Measurements from ENCODE around the gene WWOX. TPM values are rescaled to one million over a fixed set of nuclear protein-coding genes. Genes with fewer than 3 reads are reported as not detected.

Gene WWOX
- polyA plus RNA-seq, 3 donors: 40.3 to 43.7 (median 41.5) TPM

- DNase-seq (ENCODE audit: low read depth in 3 of 3, low spot score in 2 of 3): no peak
Observed at GRCh38 chr16:78483124-78483992, 383.9 kb downstream of the WWOX start.

GRCh38 chr16:78484509-78485058, 385.1 kb downstream of the WWOX start:
- DNase-seq (ENCODE audit: low read depth in 3 of 3, low spot score in 2 of 3): no peak

GRCh38 chr16:78485188-78485916, 385.9 kb downstream of the WWOX start:
- DNase-seq (ENCODE audit: low read depth in 3 of 3, low spot score in 2 of 3): no peak

GRCh38 chr16:78485917-78486257, 386.4 kb downstream of the WWOX start:
- no peak for DNase-seq (ENCODE audit: low read depth in 3 of 3, low spot score in 2 of 3)

- DNase-seq (ENCODE audit: low read depth in 3 of 3, low spot score in 2 of 3): no peak
Observed at GRCh38 chr16:78487471-78487870, 388.0 kb downstream of the WWOX start.

- no peak for DNase-seq (ENCODE audit: low read depth in 3 of 3, low spot score in 2 of 3)
Observed at GRCh38 chr16:78489072-78489471, 389.6 kb downstream of the WWOX start.

GRCh38 chr16:78489631-78490030, 390.2 kb downstream of the WWOX start:
- no peak for DNase-seq (ENCODE audit: low read depth in 3 of 3, low spot score in 2 of 3)

- DNase-seq (ENCODE audit: low read depth in 3 of 3, low spot score in 2 of 3): no peak
Observed at GRCh38 chr16:78490431-78490830, 391.0 kb downstream of the WWOX start.

- DNase-seq (ENCODE audit: low read depth in 3 of 3, low spot score in 2 of 3): no peak
Observed at GRCh38 chr16:78490847-78491246, 391.4 kb downstream of the WWOX start.

GRCh38 chr16:78493573-78493972, 394.1 kb downstream of the WWOX start:
- DNase-seq (ENCODE audit: low read depth in 3 of 3, low spot score in 2 of 3): no peak

GRCh38 chr16:78494105-78494504, 394.7 kb downstream of the WWOX start:
- no peak for DNase-seq (ENCODE audit: low read depth in 3 of 3, low spot score in 2 of 3)

- DNase-seq (ENCODE audit: low read depth in 3 of 3, low spot score in 2 of 3): no peak
Observed at GRCh38 chr16:78494674-78495073, 395.2 kb downstream of the WWOX start.

GRCh38 chr16:78496189-78496588, 396.7 kb downstream of the WWOX start:
- DNase-seq (ENCODE audit: low read depth in 3 of 3, low spot score in 2 of 3): no peak

- no peak for DNase-seq (ENCODE audit: low read depth in 3 of 3, low spot score in 2 of 3)
Observed at GRCh38 chr16:78499399-78499798, 399.9 kb downstream of the WWOX start.

- DNase-seq (ENCODE audit: low read depth in 3 of 3, low spot score in 2 of 3): no peak
Observed at GRCh38 chr16:78500659-78501270, 401.3 kb downstream of the WWOX start.

- DNase-seq (ENCODE audit: low read depth in 3 of 3, low spot score in 2 of 3): no peak
Observed at GRCh38 chr16:78501744-78502143, 402.3 kb downstream of the WWOX start.

GRCh38 chr16:78502812-78503350, 403.4 kb downstream of the WWOX start:
- DNase-seq (ENCODE audit: low read depth in 3 of 3, low spot score in 2 of 3): no peak

- DNase-seq (ENCODE audit: low read depth in 3 of 3, low spot score in 2 of 3): peak; percentile 52 to 67 (median 58)
Observed at GRCh38 chr16:78503602-78504001, 404.1 kb downstream of the WWOX start.

GRCh38 chr16:78504401-78504851, 405.0 kb downstream of the WWOX start:
- no peak for DNase-seq (ENCODE audit: low read depth in 3 of 3, low spot score in 2 of 3)

GRCh38 chr16:78505036-78505435, 405.6 kb downstream of the WWOX start:
- DNase-seq (ENCODE audit: low read depth in 3 of 3, low spot score in 2 of 3): no peak

Data from right renal cortex interstitium (tissue), 3 donors.